Thyroid gland (tissue), 4 donors: ENCODE data around the gene ESYT1.

Source experiments
- POLR2A ChIP-seq, 2 donors: fragments of 450-650 bp; IDR thresholded peaks; one replicate each; pipeline ENCODE4 v1.6.1; 2017; ENCODE audit warnings: antibody characterized with exemption in 2 of 2, mild to moderate bottlenecking in 2 of 2, moderate library complexity in 1 of 2
- TF ChIP-seq, protein P1 (sequence below), 6 experiments: fragments of 200-600 bp in 3 of 6; fragments of 450-650 bp in 3 of 6; sonication (generic) in 3 of 6; IDR thresholded peaks; one replicate each; pipeline ENCODE4 v1.5.1; 2016 to 2019; ENCODE audit warnings: antibody characterized with exemption in 6 of 6, mild to moderate bottlenecking in 2 of 6, inconsistent platforms in 1 of 6, moderate library complexity in 1 of 6

DNA sequence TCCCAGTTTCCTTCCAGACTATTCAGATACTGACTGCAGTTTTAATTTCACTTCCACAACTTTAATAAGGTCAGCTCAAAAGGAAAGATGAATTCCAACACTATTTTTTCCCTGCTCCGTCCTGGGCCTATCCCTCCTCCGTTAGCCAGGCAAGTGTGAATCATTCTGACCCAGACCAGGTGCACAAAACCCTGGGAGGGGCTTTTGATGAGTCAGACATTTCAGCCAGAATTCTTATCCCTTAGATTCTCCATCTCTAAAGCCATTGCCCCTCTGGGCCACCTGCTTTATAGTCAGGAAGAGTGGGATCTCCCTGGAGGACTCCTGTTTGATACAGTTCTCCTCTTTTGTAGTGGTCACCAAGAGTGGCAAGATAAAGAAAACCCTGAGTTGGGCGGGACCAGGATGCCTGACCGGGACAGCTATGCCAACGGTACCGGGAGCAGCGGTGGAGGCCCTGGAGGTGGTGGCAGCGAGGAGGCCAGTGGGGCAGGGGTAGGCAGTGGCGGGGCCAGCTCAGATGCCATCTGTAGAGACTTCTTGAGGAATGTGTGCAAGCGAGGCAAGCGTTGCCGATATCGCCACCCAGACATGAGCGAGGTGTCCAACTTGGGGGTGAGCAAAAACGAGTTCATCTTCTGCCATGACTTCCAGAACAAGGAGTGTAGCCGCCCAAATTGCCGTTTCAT, 7.8 kb upstream of the ESYT1 start:
- TF ChIP-seq, protein P1, sequence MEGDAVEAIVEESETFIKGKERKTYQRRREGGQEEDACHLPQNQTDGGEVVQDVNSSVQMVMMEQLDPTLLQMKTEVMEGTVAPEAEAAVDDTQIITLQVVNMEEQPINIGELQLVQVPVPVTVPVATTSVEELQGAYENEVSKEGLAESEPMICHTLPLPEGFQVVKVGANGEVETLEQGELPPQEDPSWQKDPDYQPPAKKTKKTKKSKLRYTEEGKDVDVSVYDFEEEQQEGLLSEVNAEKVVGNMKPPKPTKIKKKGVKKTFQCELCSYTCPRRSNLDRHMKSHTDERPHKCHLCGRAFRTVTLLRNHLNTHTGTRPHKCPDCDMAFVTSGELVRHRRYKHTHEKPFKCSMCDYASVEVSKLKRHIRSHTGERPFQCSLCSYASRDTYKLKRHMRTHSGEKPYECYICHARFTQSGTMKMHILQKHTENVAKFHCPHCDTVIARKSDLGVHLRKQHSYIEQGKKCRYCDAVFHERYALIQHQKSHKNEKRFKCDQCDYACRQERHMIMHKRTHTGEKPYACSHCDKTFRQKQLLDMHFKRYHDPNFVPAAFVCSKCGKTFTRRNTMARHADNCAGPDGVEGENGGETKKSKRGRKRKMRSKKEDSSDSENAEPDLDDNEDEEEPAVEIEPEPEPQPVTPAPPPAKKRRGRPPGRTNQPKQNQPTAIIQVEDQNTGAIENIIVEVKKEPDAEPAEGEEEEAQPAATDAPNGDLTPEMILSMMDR (IDR thresholded peaks at IDR 0.05): no peak
- TF ChIP-seq POLR2A (IDR thresholded peaks at IDR 0.05): no peak
